KMS-11 (cell line): ENCODE results near the gene CRYBB1.
A peak's percentile ranks its signal among the peaks of the same experiment; 100 is the strongest.

Experiments used
- H2AFZ ChIP-seq: fragments of 200-600 bp; sonication (generic); 2 replicates; pipeline ENCODE4 v1.6.1; 2016; ENCODE audit warnings: antibody characterized with exemption, mixed run types, low read depth
- H3K27ac ChIP-seq: fragments of 200-600 bp; sonication (generic); 2 replicates; pipeline ENCODE4 v1.6.1; 2016; ENCODE audit warnings: mild to moderate bottlenecking, mixed run types
- H3K27me3 ChIP-seq: fragments of 200-600 bp; sonication (generic); 2 replicates; pipeline ENCODE4 v1.6.1; 2017; ENCODE audit warnings: mild to moderate bottlenecking, low read depth, mixed run types, moderate library complexity; ENCODE audit not compliant: insufficient read depth
- H3K36me3 ChIP-seq: fragments of 200-600 bp; sonication (generic); 2 replicates; pipeline ENCODE4 v1.6.1; 2017; ENCODE audit warnings: mild to moderate bottlenecking, mixed run types; ENCODE audit not compliant: insufficient read depth
- H3K4me1 ChIP-seq: fragments of 200-600 bp; sonication (generic); 2 replicates; pipeline ENCODE4 v1.6.1; 2016; ENCODE audit warnings: mild to moderate bottlenecking, low read depth, mixed run types; ENCODE audit not compliant: poor library complexity, severe bottlenecking
- H3K4me2 ChIP-seq: fragments of 200-600 bp; sonication (generic); 2 replicates; pipeline ENCODE4 v1.7.0; 2016; ENCODE audit warnings: mild to moderate bottlenecking, mixed run types
- H3K4me3 ChIP-seq: fragments of 200-600 bp; sonication (generic); IDR thresholded peaks from 2 replicates; pipeline ENCODE4 v1.6.1; 2017; ENCODE audit warnings: low read depth, low read length, mixed read lengths; ENCODE audit not compliant: insufficient read depth
- H3K79me2 ChIP-seq: fragments of 200-600 bp; sonication (generic); 2 replicates; pipeline ENCODE4 v1.6.1; 2016; ENCODE audit warnings: low read depth, mixed run types; ENCODE audit not compliant: insufficient read depth
- H3K9ac ChIP-seq: fragments of 200-600 bp; sonication (generic); 2 replicates; pipeline ENCODE4 v1.6.1; 2016; ENCODE audit warnings: mild to moderate bottlenecking, mixed run types
- H4K20me1 ChIP-seq: fragments of 200-600 bp; sonication (generic); 2 replicates; pipeline ENCODE4 v1.6.1; 2016; ENCODE audit warnings: mild to moderate bottlenecking, mixed run types; ENCODE audit not compliant: insufficient read depth
- TF ChIP-seq, protein P1 (sequence below): fragments of 200-600 bp; sonication (generic); conservative IDR thresholded peaks from 2 replicates; pipeline ENCODE4 v1.6.1; 2017; ENCODE audit warnings: low read depth, mild to moderate bottlenecking, antibody characterized with exemption, low read length, moderate library complexity, mixed read lengths

Gene CRYBB1

DNA sequence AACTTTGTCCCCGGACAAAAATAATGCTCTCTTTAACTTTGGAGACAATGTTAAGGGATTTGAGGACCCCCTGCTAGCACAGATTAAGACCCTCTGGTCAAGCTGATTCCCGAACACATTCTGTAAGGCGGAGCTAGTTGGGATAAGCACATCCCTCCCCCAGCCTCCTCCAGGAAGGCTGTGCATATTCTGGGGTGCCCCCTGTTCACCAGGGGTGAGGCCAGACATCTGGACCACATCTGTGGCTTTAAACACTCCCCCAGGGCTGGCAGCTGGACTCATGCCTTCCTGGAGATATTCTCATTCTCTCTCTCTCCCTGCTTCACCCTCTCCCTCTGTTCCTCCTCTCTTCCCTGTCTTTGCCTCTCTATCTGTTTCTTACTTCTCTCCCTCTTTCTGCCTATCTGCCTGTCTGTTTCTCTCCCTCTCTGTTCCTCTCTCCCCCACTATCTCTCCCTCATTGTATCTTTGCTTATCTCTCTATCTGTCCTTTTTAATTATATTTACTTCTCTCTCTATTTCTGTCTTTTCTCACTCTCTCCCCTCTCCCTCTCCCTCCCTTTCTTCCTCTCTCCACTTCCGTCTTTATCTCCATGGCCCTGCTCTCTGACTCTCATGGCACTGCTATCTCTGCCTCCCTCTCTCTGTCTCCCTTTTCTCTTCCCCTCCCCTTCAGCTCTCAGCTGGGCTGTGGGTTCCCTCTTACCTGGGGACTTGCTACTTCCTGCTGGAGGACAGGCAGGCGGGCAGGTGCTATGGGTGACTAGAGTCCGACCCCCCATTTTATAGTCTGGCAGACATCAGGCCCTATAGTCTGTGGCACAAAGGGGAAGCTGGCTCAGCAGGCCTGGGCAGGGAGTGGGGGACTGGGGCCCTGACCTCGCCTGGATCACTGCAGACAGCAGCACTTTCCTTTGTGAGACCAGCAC is at the start of gene CRYBB1:
Gene CRYBB1 (minus strand): TSS at position 757 of the 929 bp plus-strand sequence. CDS start 1,708 bp downstream, outside the sequence.
- Histone ChIP-seq H4K20me1 (no peaks in the 10 kb centered on the region), H3K27me3 (no peaks in the 10 kb centered on the region), H3K4me1 (peaks cover 91% of the 10 kb centered on the region), H3K9ac (peak within 1 kb of the TSS; percentile 10; the same call in 1 of the 2 replicates), H3K36me3 (no peaks in the 10 kb centered on the region), H3K4me2 (peak within 1 kb of the TSS; percentile 99), H3K4me3 (no peak within 1 kb of the TSS), H3K27ac (peak within 1 kb of the TSS; percentile 61), H2AFZ (peak within 1 kb of the TSS; percentile 24; the same call in 1 of the 2 replicates), H3K79me2 (no peaks in the 10 kb centered on the region)
- TF ChIP-seq, protein P1, sequence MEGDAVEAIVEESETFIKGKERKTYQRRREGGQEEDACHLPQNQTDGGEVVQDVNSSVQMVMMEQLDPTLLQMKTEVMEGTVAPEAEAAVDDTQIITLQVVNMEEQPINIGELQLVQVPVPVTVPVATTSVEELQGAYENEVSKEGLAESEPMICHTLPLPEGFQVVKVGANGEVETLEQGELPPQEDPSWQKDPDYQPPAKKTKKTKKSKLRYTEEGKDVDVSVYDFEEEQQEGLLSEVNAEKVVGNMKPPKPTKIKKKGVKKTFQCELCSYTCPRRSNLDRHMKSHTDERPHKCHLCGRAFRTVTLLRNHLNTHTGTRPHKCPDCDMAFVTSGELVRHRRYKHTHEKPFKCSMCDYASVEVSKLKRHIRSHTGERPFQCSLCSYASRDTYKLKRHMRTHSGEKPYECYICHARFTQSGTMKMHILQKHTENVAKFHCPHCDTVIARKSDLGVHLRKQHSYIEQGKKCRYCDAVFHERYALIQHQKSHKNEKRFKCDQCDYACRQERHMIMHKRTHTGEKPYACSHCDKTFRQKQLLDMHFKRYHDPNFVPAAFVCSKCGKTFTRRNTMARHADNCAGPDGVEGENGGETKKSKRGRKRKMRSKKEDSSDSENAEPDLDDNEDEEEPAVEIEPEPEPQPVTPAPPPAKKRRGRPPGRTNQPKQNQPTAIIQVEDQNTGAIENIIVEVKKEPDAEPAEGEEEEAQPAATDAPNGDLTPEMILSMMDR = no peak

DNA sequence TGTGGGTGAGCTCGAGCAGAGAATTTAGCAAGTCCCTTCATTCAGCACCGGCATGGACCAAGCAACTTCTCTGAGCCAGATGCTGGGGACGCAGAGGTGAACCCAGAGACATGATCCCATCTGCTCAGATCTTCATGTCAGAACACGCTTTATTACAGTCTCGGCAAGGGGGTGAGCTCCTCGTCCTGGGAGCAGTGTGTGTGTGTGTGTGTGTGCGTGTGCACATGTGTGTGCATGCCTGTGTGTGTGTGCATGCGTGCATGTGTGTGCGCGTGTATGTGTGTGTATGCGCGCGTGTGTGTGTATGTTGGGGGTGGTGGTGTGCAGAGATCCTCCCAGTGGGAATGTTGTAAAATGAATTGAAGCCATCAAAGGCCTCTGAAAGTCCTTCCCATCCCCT is 49.3 kb upstream of the CRYBB1 start:
- H3K4me1 ChIP-seq = peaks cover 92% of the 10 kb centered on the region

DNA sequence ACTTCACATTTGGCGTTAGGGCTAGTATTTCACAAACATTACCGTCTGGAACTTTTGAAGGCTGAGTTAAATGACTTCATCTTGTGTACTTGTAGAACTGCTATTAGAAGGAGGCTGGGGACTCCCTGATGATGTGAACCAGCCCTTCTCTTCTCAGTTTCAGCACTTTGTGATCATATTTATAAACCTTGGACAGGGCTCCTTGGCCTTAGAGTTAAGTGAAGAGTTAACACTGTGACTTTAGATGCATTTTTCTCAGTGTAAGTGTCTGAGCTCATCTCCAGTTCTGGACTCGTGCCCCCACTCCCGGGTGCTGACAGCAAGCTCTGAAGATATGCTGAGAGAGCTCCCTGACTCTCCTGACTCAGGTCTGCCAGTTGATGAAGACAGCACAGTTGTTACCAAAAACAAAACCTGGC is 48.0 kb upstream of the CRYBB1 start:
- TF ChIP-seq, protein P1 = peak; percentile 29
- peak overlapping the region; percentile 50 for H3K4me2 ChIP-seq
- H3K9ac ChIP-seq = no peak overlapping the region

More for the DNA sequence above, 49.3 kb upstream of the CRYBB1 start:
- Histone ChIP-seq H3K4me2 (no peak overlapping the region), H4K20me1 (no peaks in the 10 kb centered on the region), H2AFZ (no peak overlapping the region), H3K36me3 (no peaks in the 10 kb centered on the region; the same call in 1 of the 2 replicates), H3K79me2 (peaks cover 22% of the 10 kb centered on the region), H3K4me3 (no peak overlapping the region), H3K27me3 (no peaks in the 10 kb centered on the region), H3K9ac (no peak overlapping the region), H3K27ac (no peak overlapping the region)
- TF ChIP-seq, protein P1 = no peak

GRCh38 chr22:26663374-26663923 is 45.6 kb upstream of the CRYBB1 start:
- Histone ChIP-seq H3K27ac (peak overlapping the region; percentile 32; the same call in 1 of the 2 replicates), H3K4me1 (peaks cover 86% of the 10 kb centered on the region), H4K20me1 (no peaks in the 10 kb centered on the region), H3K4me2 (peak overlapping the region; percentile 28; the same call in 1 of the 2 replicates), H3K36me3 (no peaks in the 10 kb centered on the region; the same call in 1 of the 2 replicates), H3K9ac (no peak overlapping the region), H3K27me3 (no peaks in the 10 kb centered on the region), H2AFZ (no peak overlapping the region), H3K4me3 (no peak overlapping the region), H3K79me2 (peaks cover 55% of the 10 kb centered on the region)
- TF ChIP-seq, protein P1 = no peak

More for the DNA sequence above, 48.0 kb upstream of the CRYBB1 start:
- Histone ChIP-seq H3K27ac (peak overlapping the region; percentile 62; the same call in 1 of the 2 replicates), H3K36me3 (no peaks in the 10 kb centered on the region; the same call in 1 of the 2 replicates), H2AFZ (no peak overlapping the region), H3K79me2 (peaks cover 33% of the 10 kb centered on the region), H4K20me1 (no peaks in the 10 kb centered on the region), H3K4me3 (no peak overlapping the region), H3K4me1 (peaks cover 90% of the 10 kb centered on the region), H3K27me3 (no peaks in the 10 kb centered on the region)
